MM.1S (cell line): Measurements from ENCODE around the gene SCARF2.

ENCODE experiments used
- DNase-seq: peaks from one replicate; pipeline ENCODE4 v3.0.0-alpha.2; 2015
- H2AFZ ChIP-seq: fragments of 300-600 bp; sonication (generic); 2 replicates; pipeline ENCODE4 v1.6.0; 2016; ENCODE audit warnings: antibody characterized with exemption, low read length
- H3F3A ChIP-seq: fragments of 300-600 bp; sonication (generic); 2 replicates; pipeline ENCODE4 v1.6.1; 2016; ENCODE audit warnings: mild to moderate bottlenecking, antibody characterized with exemption, low read length, moderate library complexity, mixed read lengths; ENCODE audit not compliant: insufficient read depth
- H3K27ac ChIP-seq: fragments of 300-600 bp; sonication (generic); 2 replicates; pipeline ENCODE4 v1.5.1; 2016; ENCODE audit warnings: mild to moderate bottlenecking, low read length
- H3K27me3 ChIP-seq: fragments of 300-600 bp; sonication (generic); replicated peaks from 2 replicates; pipeline ENCODE4 v1.6.0; 2016; ENCODE audit warnings: low read length; ENCODE audit not compliant: insufficient read depth
- H3K36me3 ChIP-seq: fragments of 300-600 bp; sonication (generic); replicated peaks from 2 replicates; pipeline ENCODE4 v1.6.1; 2016; ENCODE audit warnings: mild to moderate bottlenecking, low read length, mixed read lengths; ENCODE audit not compliant: insufficient read depth
- H3K4me1 ChIP-seq: fragments of 300-600 bp; sonication (generic); 2 replicates; pipeline ENCODE4 v1.6.1; 2016; ENCODE audit warnings: low read length, mixed read lengths
- H3K4me2 ChIP-seq: fragments of 300-600 bp; sonication (generic); 2 replicates; pipeline ENCODE4 v1.6.0; 2016; ENCODE audit warnings: low read depth, low read length
- H3K4me3 ChIP-seq: fragments of 300-600 bp; sonication (generic); 2 replicates; pipeline ENCODE4 v1.5.1; 2016; ENCODE audit warnings: low read length, mixed read lengths
- H3K79me2 ChIP-seq: fragments of 300-600 bp; sonication (generic); 2 replicates; pipeline ENCODE4 v1.6.1; 2016; ENCODE audit warnings: mixed run types, low read length, mixed read lengths
- H3K9ac ChIP-seq: fragments of 300-600 bp; sonication (generic); 2 replicates; pipeline ENCODE4 v1.6.1; 2016; ENCODE audit warnings: low read length, mixed read lengths
- H3K9me2 ChIP-seq: fragments of 300-600 bp; sonication (generic); replicated peaks from 2 replicates; pipeline ENCODE4 v1.6.1; 2016; ENCODE audit warnings: mild to moderate bottlenecking, low read length, mixed read lengths; ENCODE audit not compliant: insufficient read depth
- H3K9me3 ChIP-seq: fragments of 300-600 bp; sonication (generic); replicated peaks from 2 replicates; pipeline ENCODE4 v1.6.1; 2016; ENCODE audit warnings: mild to moderate bottlenecking, low read length, mixed read lengths; ENCODE audit not compliant: insufficient read depth
- H4K20me1 ChIP-seq: fragments of 300-600 bp; sonication (generic); 2 replicates; pipeline ENCODE4 v1.6.1; 2016; ENCODE audit warnings: mild to moderate bottlenecking, low read length, moderate library complexity, mixed read lengths; ENCODE audit not compliant: insufficient read depth
- EZH2 ChIP-seq: fragments of 300-600 bp; sonication (generic); optimal IDR thresholded peaks from 2 replicates; pipeline ENCODE3; 2017; ENCODE audit warnings: low read depth, mild to moderate bottlenecking, antibody characterized with exemption, low read length, mixed read lengths
- EZH2phosphoT487 ChIP-seq: fragments of 300-600 bp; sonication (generic); IDR thresholded peaks from 2 replicates; pipeline ENCODE4 v1.6.1; 2018; ENCODE audit warnings: antibody characterized with exemption, low read length
- TF ChIP-seq, protein P1 (sequence below): fragments of 300-600 bp; sonication (generic); IDR thresholded peaks from 2 replicates; pipeline ENCODE4 v1.5.1; 2016; ENCODE audit warnings: antibody characterized with exemption, low read length, mixed read lengths

Gene SCARF2

GRCh38 chr22:20434773-20435172, 2.9 kb downstream of the SCARF2 start:
- no peak for DNase-seq

GRCh38 chr22:20434264-20434751, 3.3 kb downstream of the SCARF2 start:
- TF ChIP-seq, protein P1, sequence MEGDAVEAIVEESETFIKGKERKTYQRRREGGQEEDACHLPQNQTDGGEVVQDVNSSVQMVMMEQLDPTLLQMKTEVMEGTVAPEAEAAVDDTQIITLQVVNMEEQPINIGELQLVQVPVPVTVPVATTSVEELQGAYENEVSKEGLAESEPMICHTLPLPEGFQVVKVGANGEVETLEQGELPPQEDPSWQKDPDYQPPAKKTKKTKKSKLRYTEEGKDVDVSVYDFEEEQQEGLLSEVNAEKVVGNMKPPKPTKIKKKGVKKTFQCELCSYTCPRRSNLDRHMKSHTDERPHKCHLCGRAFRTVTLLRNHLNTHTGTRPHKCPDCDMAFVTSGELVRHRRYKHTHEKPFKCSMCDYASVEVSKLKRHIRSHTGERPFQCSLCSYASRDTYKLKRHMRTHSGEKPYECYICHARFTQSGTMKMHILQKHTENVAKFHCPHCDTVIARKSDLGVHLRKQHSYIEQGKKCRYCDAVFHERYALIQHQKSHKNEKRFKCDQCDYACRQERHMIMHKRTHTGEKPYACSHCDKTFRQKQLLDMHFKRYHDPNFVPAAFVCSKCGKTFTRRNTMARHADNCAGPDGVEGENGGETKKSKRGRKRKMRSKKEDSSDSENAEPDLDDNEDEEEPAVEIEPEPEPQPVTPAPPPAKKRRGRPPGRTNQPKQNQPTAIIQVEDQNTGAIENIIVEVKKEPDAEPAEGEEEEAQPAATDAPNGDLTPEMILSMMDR: no peak
- TF ChIP-seq EZH2phosphoT487 (no peak), EZH2 (no peak)
- no peak overlapping the region for H3K4me3 ChIP-seq
- H3K27me3 ChIP-seq: peaks cover 52% of the 10 kb centered on the region
- H3F3A ChIP-seq: no peaks in the 10 kb centered on the region
- no peaks in the 10 kb centered on the region for H3K4me1 ChIP-seq
- H3K36me3 ChIP-seq: no peaks in the 10 kb centered on the region
- DNase-seq: no peak
- H3K9me2 ChIP-seq: no peaks in the 10 kb centered on the region
- no peak overlapping the region for H3K9ac ChIP-seq
- H2AFZ ChIP-seq: no peak overlapping the region
- H3K27ac ChIP-seq: no peak overlapping the region
- H3K79me2 ChIP-seq: no peaks in the 10 kb centered on the region
- H3K4me2 ChIP-seq: no peak overlapping the region
- no peaks in the 10 kb centered on the region for H3K9me3 ChIP-seq
- H4K20me1 ChIP-seq: no peaks in the 10 kb centered on the region

More at GRCh38 chr22:20434773-20435172, 2.9 kb downstream of the SCARF2 start:
- H3K4me2 ChIP-seq: no peak overlapping the region
- H2AFZ ChIP-seq: no peak overlapping the region
- no peaks in the 10 kb centered on the region for H3K79me2 ChIP-seq
- no peaks in the 10 kb centered on the region for H3F3A ChIP-seq
- no peak overlapping the region for H3K4me3 ChIP-seq
- no peaks in the 10 kb centered on the region for H3K9me3 ChIP-seq
- no peak overlapping the region for H3K27ac ChIP-seq
- no peaks in the 10 kb centered on the region for H3K9me2 ChIP-seq
- peaks cover 52% of the 10 kb centered on the region for H3K27me3 ChIP-seq
- H3K36me3 ChIP-seq: no peaks in the 10 kb centered on the region
- H3K4me1 ChIP-seq: no peaks in the 10 kb centered on the region
- TF ChIP-seq EZH2phosphoT487: no peak
- TF ChIP-seq EZH2: no peak
- TF ChIP-seq, protein P1: no peak
- H3K9ac ChIP-seq: no peak overlapping the region
- no peaks in the 10 kb centered on the region for H4K20me1 ChIP-seq

- Histone ChIP-seq H3K4me1 (no peaks in the 10 kb centered on the region), H4K20me1 (no peaks in the 10 kb centered on the region)
- TF ChIP-seq EZH2 (no peak), EZH2phosphoT487 (no peak)
- TF ChIP-seq, protein P1: no peak
Observed at GRCh38 chr22:20433686-20434241, 3.9 kb downstream of the SCARF2 start.

More at GRCh38 chr22:20433686-20434241, 3.9 kb downstream of the SCARF2 start:
- H3K9me3 ChIP-seq: no peaks in the 10 kb centered on the region
- no peaks in the 10 kb centered on the region for H3K79me2 ChIP-seq
- no peak overlapping the region for H2AFZ ChIP-seq
- H3K27ac ChIP-seq: no peak overlapping the region
- H3K4me3 ChIP-seq: no peak overlapping the region
- DNase-seq: no peak
- H3K27me3 ChIP-seq: peaks cover 55% of the 10 kb centered on the region
- H3F3A ChIP-seq: no peaks in the 10 kb centered on the region
- H3K9me2 ChIP-seq: no peaks in the 10 kb centered on the region
- no peaks in the 10 kb centered on the region for H3K36me3 ChIP-seq
- H3K4me2 ChIP-seq: no peak overlapping the region
- no peak overlapping the region for H3K9ac ChIP-seq
